Endothelial cell of umbilical vein (primary cell): Measurements from ENCODE around the gene SH3RF1. TPM values are rescaled to one million over a fixed set of nuclear protein-coding genes. Genes with fewer than 3 reads are reported as not detected.

Experiments
- BruUV-seq: library from RNA; stranded (reverse); fragments of 400-500 nt; replicated peaks from 2 replicates; lab custom pipeline; 2021; lab: Mats Ljungman, UMichigan
- CTCF ChIA-PET: fragments of 300-600, 350-600 bp; sonication (Branson Sonifier 250); formaldehyde crosslinking; loops from one replicate; lab custom pipeline; 2021; ENCODE audit warnings: antibody characterized with exemption, inconsistent platforms; lab: Charles Lee
- POLR2A ChIA-PET: fragments of 300-600, 350-600 bp; sonication (Branson Sonifier 250); formaldehyde crosslinking; loops from one replicate; lab custom pipeline; 2021; ENCODE audit warnings: antibody characterized with exemption, inconsistent platforms; lab: Charles Lee
- DNase-seq: peaks from one replicate; pipeline ENCODE4 v3.0.0-alpha.2; 2011; ENCODE audit warnings: low read depth, low spot score
- FAIRE-seq: peaks from 2 replicates; lab custom pipeline; 2011; peaks lifted over from hg19 to GRCh38; lab: Jason Lieb, UNC
- H2AFZ ChIP-seq: 2 replicates; pipeline ENCODE4 v1.6.0; 2012; ENCODE audit warnings: low read depth, low read length, control low read depth, inconsistent platforms
- H3K27ac ChIP-seq: 2 replicates; pipeline ENCODE4 v1.5.1; 2011; ENCODE audit warnings: low read depth, mild to moderate bottlenecking, control low read depth, low read length, moderate library complexity; ENCODE audit not compliant: insufficient read depth
- H3K27me3 ChIP-seq, 2 experiments: 2 replicates each; pipeline versions ENCODE4 v1.6.0 to v1.6.1; 2011; ENCODE audit warnings: low read length in 2 of 2, mixed read lengths in 1 of 2; ENCODE audit not compliant: control insufficient read depth in 2 of 2, insufficient read depth in 2 of 2
- H3K36me3 ChIP-seq, 2 experiments: 2 replicates in 1 of 2; 3 replicates in 1 of 2; pipeline ENCODE4 v1.5.1; 2011; ENCODE audit warnings: low read length in 2 of 2, mild to moderate bottlenecking in 1 of 2, moderate library complexity in 1 of 2; ENCODE audit not compliant: control insufficient read depth in 2 of 2, insufficient read depth in 2 of 2; ENCODE audit errors: extremely low read depth in 1 of 2
- H3K4me1 ChIP-seq: 3 replicates; pipeline ENCODE4 v1.5.1; 2011; ENCODE audit warnings: mild to moderate bottlenecking, low read length; ENCODE audit not compliant: control insufficient read depth, insufficient read depth; ENCODE audit errors: extremely low read depth
- H3K4me2 ChIP-seq: 2 replicates; pipeline ENCODE4 v1.6.1; 2011; ENCODE audit warnings: low read length, control low read depth, mixed read lengths; ENCODE audit not compliant: insufficient read depth
- H3K4me3 ChIP-seq, 3 experiments: fragments of 200-600 bp in 1 of 3; sonication (generic), shearing (Covaris generic) in 1 of 3; replicated peaks in 1 of 3; 2 replicates each; pipeline ENCODE4 v1.5.1; 2011 to 2016; ENCODE audit warnings: control low read depth in 3 of 3, low read length in 3 of 3, mild to moderate bottlenecking in 2 of 3, inconsistent platforms in 1 of 3, low read depth in 1 of 3, moderate library complexity in 1 of 3; ENCODE audit not compliant: insufficient read depth in 1 of 3
- H3K79me2 ChIP-seq: 2 replicates; pipeline ENCODE4 v1.6.0; 2012; ENCODE audit warnings: low read length, inconsistent platforms; ENCODE audit not compliant: control insufficient read depth, insufficient read depth
- H3K9ac ChIP-seq: replicated peaks from 2 replicates; pipeline ENCODE3; 2011; ENCODE audit warnings: low read length, control low read depth; ENCODE audit not compliant: insufficient read depth; ENCODE audit errors: extremely low read depth
- H3K9me1 ChIP-seq: replicated peaks from 3 replicates; pipeline ENCODE4 v1.6.0; 2011; ENCODE audit warnings: mild to moderate bottlenecking, low read length; ENCODE audit not compliant: control insufficient read depth, insufficient read depth; ENCODE audit errors: extremely low read depth
- H3K9me3 ChIP-seq: replicated peaks from 2 replicates; pipeline ENCODE4 v1.5.1; 2012; ENCODE audit warnings: low read length, inconsistent platforms; ENCODE audit not compliant: control insufficient read depth, insufficient read depth
- H4K20me1 ChIP-seq: replicated peaks from 2 replicates; pipeline ENCODE3; 2011; ENCODE audit warnings: mild to moderate bottlenecking, low read length; ENCODE audit not compliant: control insufficient read depth, insufficient read depth; ENCODE audit errors: extremely low read depth
- CTCF ChIP-seq, 2 donors: IDR thresholded peaks; 1 replicate in 1 of 2; 2 replicates in 1 of 2; pipeline ENCODE4 v1.5.1; 2011; ENCODE audit warnings: low read length in 2 of 2, mild to moderate bottlenecking in 2 of 2, moderate library complexity in 2 of 2, control low read depth in 1 of 2, inconsistent platforms in 1 of 2, low read depth in 1 of 2; ENCODE audit not compliant: insufficient read depth in 1 of 2; ENCODE audit errors: extremely low read depth in 1 of 2
- EZH2 ChIP-seq: IDR thresholded peaks from 2 replicates; pipeline ENCODE4 v1.6.1; 2012; ENCODE audit warnings: borderline replicate concordance, low read depth, mild to moderate bottlenecking, moderate library complexity, low read length, inconsistent platforms; ENCODE audit not compliant: severe bottlenecking
- FOS ChIP-seq: IDR thresholded peaks from 2 replicates; pipeline ENCODE4 v1.6.1; 2011; ENCODE audit warnings: mild to moderate bottlenecking, low read length, moderate library complexity, borderline replicate concordance; ENCODE audit not compliant: insufficient read depth
- GATA2 ChIP-seq: IDR thresholded peaks from 2 replicates; pipeline ENCODE4 v1.7.0; 2011; ENCODE audit warnings: low read depth, mild to moderate bottlenecking, moderate library complexity, mixed read lengths, low read length; ENCODE audit not compliant: insufficient read length, insufficient read depth
- JUN ChIP-seq: IDR thresholded peaks from 2 replicates; pipeline ENCODE4 v1.6.1; 2011; ENCODE audit warnings: borderline replicate concordance, low read depth; ENCODE audit not compliant: insufficient read length, insufficient read depth
- MAX ChIP-seq: IDR thresholded peaks from 2 replicates; pipeline ENCODE4 v1.6.1; 2011; ENCODE audit not compliant: insufficient read depth, insufficient read length
- MYC ChIP-seq: IDR thresholded peaks from one replicate; pipeline ENCODE4 v1.6.1; 2011; ENCODE audit warnings: mild to moderate bottlenecking, low read depth, low read length
- POLR2A ChIP-seq: IDR thresholded peaks from 2 replicates; pipeline ENCODE4 v1.6.1; 2012; ENCODE audit warnings: low read depth, mild to moderate bottlenecking, control low read depth, low read length
- POLR2AphosphoS5 ChIP-seq: IDR thresholded peaks from 2 replicates; pipeline ENCODE4 v1.6.1; 2012; ENCODE audit warnings: low read depth, mild to moderate bottlenecking, control low read depth, low read length, moderate library complexity; ENCODE audit not compliant: insufficient read depth
- dilution Hi-C: fragments of 300-500 bp; cut with MboI; formaldehyde crosslinking; loops from one replicate; pipeline ENCODE4 v1.15.0; 2019; ENCODE audit warnings: low sequenced_read_pairs; ENCODE audit not compliant: extremely low pct_ligation_motif_present
- intact Hi-C: fragments of 100-400 bp; cut with micrococcal nuclease; formaldehyde crosslinking; loops from one replicate; pipeline ENCODE4 v1.10.0; 2022
- polyA plus RNA-seq, 4 experiments: library from polyadenylated mRNA; depleted of rRNA in 3 of 4; stranded (reverse) in 3 of 4; unstranded in 1 of 4; fragments of >200 nt; gene quantifications; 2 replicates each; pipeline versions ENCODE4 v1.2.1 to v1.2.3, GENCODE V29; 2011 to 2012; ENCODE audit warnings: missing spikeins in 1 of 4
- total RNA-seq: library from RNA; stranded (reverse); gene quantifications from 2 replicates; pipeline ENCODE4 v1.2.3, GENCODE V29; 2021

SH3RF1 gene
- total and polyA plus RNA-seq, 2 donors (not counting 3 experiments of a cell fraction or from before 2014, with no cell fraction given): 16.2 to 24.9 TPM

- H3K79me2 ChIP-seq: peaks cover 96% of the 10 kb centered on the region
- TF ChIP-seq FOS (no peak), JUN (no peak), GATA2 (no peak), POLR2AphosphoS5 (no peak), MAX (no peak), CTCF (IDR thresholded peaks at IDR 0.05; ENCODE audit: extremely low read depth in 1 of 2, insufficient read depth in 1 of 2, low read depth in 1 of 2, low read length in 2 of 2) (no peak), POLR2A (no peak), MYC (no peak), EZH2 (no peak)
- H3K36me3 ChIP-seq: no peaks in the 10 kb centered on the region
- no peak overlapping the region for H3K4me3 ChIP-seq
- no peak for DNase-seq
- POLR2A ChIA-PET: no interaction called here
- no peaks in the 10 kb centered on the region for H3K27me3 ChIP-seq
- FAIRE-seq: no peak
- CTCF ChIA-PET: interaction anchor here (1.2 to 6.3 kb wide), 4 partner anchors 11 to 142 kb away, joined by 3 to 31 read pairs (median 5); partner anchors contain the start of gene SH3RF1
- no peaks in the 10 kb centered on the region for H4K20me1 ChIP-seq
- no peaks in the 10 kb centered on the region for H3K9me3 ChIP-seq
- no peaks in the 10 kb centered on the region for H3K9me1 ChIP-seq
- H3K27ac ChIP-seq: no peak overlapping the region
- H2AFZ ChIP-seq: no peak overlapping the region
- H3K4me2 ChIP-seq: peak overlapping the region; percentile 2
- BruUV-seq: no TSS peak
- H3K9ac ChIP-seq: no peak overlapping the region
- H3K4me1 ChIP-seq: peaks cover 87% of the 10 kb centered on the region
- dilution Hi-C loops (no loop called here), intact Hi-C loops (no loop called here)
These were observed 12.6 kb downstream of the SH3RF1 start for GRCh38 chr4:169258141-169258540.
